HCT116 (cell line): Measurements from ENCODE around the gene ERBB2. TPM values are rescaled to one million over a fixed set of nuclear protein-coding genes. Genes with fewer than 3 reads are reported as not detected.

Experiments used
- ATAC-seq: fragments of 200-7000 bp; cut with Tn5 transposase; 2 replicates; pipeline ENCODE4 v1.9.1; 2020; ENCODE audit warnings: mild to moderate bottlenecking, moderate library complexity
- BruUV-seq: library from RNA; stranded (reverse); fragments of 400-500 nt; replicated peaks from 2 replicates; lab custom pipeline; 2021; lab: Mats Ljungman, UMichigan
- CTCF ChIA-PET: fragments of 300-600 bp; sonication (Branson Sonifier 250); formaldehyde crosslinking; loops from one replicate; lab custom pipeline; 2021; ENCODE audit warnings: antibody characterized with exemption; lab: Charles Lee
- POLR2A ChIA-PET: fragments of 300-600, 350-600 bp; sonication (Branson Sonifier 250); formaldehyde crosslinking; loops from one replicate; lab custom pipeline; 2021; ENCODE audit warnings: antibody characterized with exemption; lab: Charles Lee
- RAD21 ChIA-PET, 2 experiments: fragments of 300-600 bp; sonication (Branson Sonifier 250); formaldehyde crosslinking; loops; one replicate each; lab custom pipeline; 2023; ENCODE audit warnings: low total read pairs in 2 of 2; ENCODE audit not compliant: uncharacterized antibody in 2 of 2, unreplicated experiment in 2 of 2, low non-redundant PET in 1 of 2; lab: Charles Lee
- DNase-seq: peaks from one replicate; pipeline ENCODE4 v3.0.0-alpha.2; 2010; ENCODE audit warnings: low read depth, low spot score
- H2AFZ ChIP-seq: fragments of 200-600 bp; shearing (Covaris generic), sonication (generic); 2 replicates; pipeline ENCODE4 v1.6.1; 2017; ENCODE audit warnings: low read depth, mixed run types, mixed read lengths, antibody characterized with exemption, low read length; ENCODE audit not compliant: poor library complexity, severe bottlenecking
- H3K27ac ChIP-seq: 2 replicates; pipeline ENCODE4 v1.5.1; 2012; ENCODE audit warnings: low read depth, low read length
- H3K27me3 ChIP-seq: fragments of 200-600 bp; sonication (generic); 2 replicates; pipeline ENCODE4 v1.6.1; 2016; ENCODE audit warnings: mixed run types, low read length, mixed read lengths; ENCODE audit not compliant: insufficient read depth
- H3K36me3 ChIP-seq, 2 experiments: fragments of 200-500 bp in 1 of 2; fragments of 200-600 bp in 1 of 2; sonication (Bioruptor generic) in 1 of 2; sonication (generic) in 1 of 2; 2 replicates each; pipeline versions ENCODE4 v1.5.1 to v1.6.1; 2014 to 2016; ENCODE audit warnings: low read length in 2 of 2, inconsistent platforms in 1 of 2, mixed read lengths in 1 of 2, mixed run types in 1 of 2; ENCODE audit not compliant: insufficient read depth in 2 of 2, control insufficient read depth in 1 of 2
- H3K4me1 ChIP-seq, 2 experiments: fragments of 200-600 bp in 1 of 2; sonication (generic) in 1 of 2; 2 replicates each; pipeline versions ENCODE4 v1.5.1 to v1.6.1; 2012 to 2017; ENCODE audit warnings: low read length in 2 of 2, inconsistent platforms in 1 of 2, mild to moderate bottlenecking in 1 of 2, mixed read lengths in 1 of 2, mixed run types in 1 of 2, moderate library complexity in 1 of 2; ENCODE audit not compliant: insufficient read depth in 2 of 2, control insufficient read depth in 1 of 2
- H3K4me2 ChIP-seq: fragments of 200-600 bp; sonication (generic); 2 replicates; pipeline ENCODE4 v1.6.1; 2017; ENCODE audit warnings: mixed run types, low read length, mixed read lengths
- H3K4me3 ChIP-seq, 2 experiments: fragments of 200-600 bp in 1 of 2; sonication (generic) in 1 of 2; replicated peaks in 1 of 2; 2 replicates each; pipeline ENCODE4 v1.5.1; 2011 to 2016; ENCODE audit warnings: low read length in 2 of 2, control low read depth in 1 of 2, low read depth in 1 of 2, mild to moderate bottlenecking in 1 of 2, mixed read lengths in 1 of 2, mixed run types in 1 of 2
- H3K79me2 ChIP-seq: fragments of 200-600 bp; sonication (generic); 2 replicates; pipeline ENCODE4 v1.6.1; 2017; ENCODE audit warnings: mild to moderate bottlenecking, mixed run types, low read length, moderate library complexity, mixed read lengths; ENCODE audit not compliant: insufficient read depth
- H3K9ac ChIP-seq: fragments of 200-600 bp; sonication (generic); 2 replicates; pipeline ENCODE4 v1.6.1; 2016; ENCODE audit warnings: low read length, mixed read lengths
- H3K9me2 ChIP-seq: fragments of 200-600 bp; sonication (generic), shearing (Covaris generic); 2 replicates; pipeline ENCODE4 v1.6.1; 2017; ENCODE audit warnings: mixed run types, mild to moderate bottlenecking, moderate library complexity; ENCODE audit not compliant: insufficient read depth
- H3K9me3 ChIP-seq, 2 experiments: fragments of 200-500 bp in 1 of 2; fragments of 200-600 bp in 1 of 2; sonication (Bioruptor generic) in 1 of 2; sonication (generic) in 1 of 2; 2 replicates each; pipeline ENCODE4 v1.6.1; 2014 to 2017; ENCODE audit warnings: low read length in 2 of 2, mixed read lengths in 2 of 2, inconsistent platforms in 1 of 2, low read depth in 1 of 2, mild to moderate bottlenecking in 1 of 2, mixed run types in 1 of 2, moderate library complexity in 1 of 2; ENCODE audit not compliant: control insufficient read depth in 1 of 2, insufficient read depth in 1 of 2
- H4K20me1 ChIP-seq: fragments of 200-600 bp; sonication (generic), shearing (Covaris generic); 2 replicates; pipeline ENCODE4 v1.6.1; 2017; ENCODE audit warnings: mixed run types, mild to moderate bottlenecking, moderate library complexity; ENCODE audit not compliant: insufficient read depth
- ATF3 ChIP-seq: IDR thresholded peaks from 2 replicates; pipeline ENCODE4 v1.6.1; 2012
- CBX3 ChIP-seq: IDR thresholded peaks from 2 replicates; pipeline ENCODE4 v1.6.1; 2012; ENCODE audit warnings: low read depth
- EGR1 ChIP-seq: IDR thresholded peaks from 2 replicates; pipeline ENCODE4 v1.6.1; 2012; ENCODE audit warnings: low read depth
- ELF1 ChIP-seq: IDR thresholded peaks from 2 replicates; pipeline ENCODE4 v1.6.1; 2012; ENCODE audit warnings: low read depth, borderline replicate concordance
- EZH2 ChIP-seq: fragments of 200-600 bp; sonication (generic); IDR thresholded peaks from 2 replicates; pipeline ENCODE4 v1.6.1; 2017; ENCODE audit warnings: antibody characterized with exemption, mixed run types
- EZH2phosphoT487 ChIP-seq: fragments of 200-600 bp; IDR thresholded peaks from 2 replicates; pipeline ENCODE4 v1.6.1; 2018; ENCODE audit warnings: antibody characterized with exemption, borderline replicate concordance
- FOSL1 ChIP-seq: IDR thresholded peaks from 2 replicates; pipeline ENCODE4 v1.6.1; 2012; ENCODE audit warnings: low read depth
- JUND ChIP-seq: IDR thresholded peaks from 2 replicates; pipeline ENCODE4 v1.6.1; 2012
- MAX ChIP-seq: IDR thresholded peaks from 2 replicates; pipeline ENCODE4 v1.6.1; 2012
- POLR2A ChIP-seq: IDR thresholded peaks from 2 replicates; pipeline ENCODE4 v1.7.0; 2011; ENCODE audit warnings: borderline replicate concordance; ENCODE audit not compliant: insufficient read depth, insufficient read length; ENCODE audit errors: extremely low read depth
- POLR2AphosphoS5 ChIP-seq: IDR thresholded peaks from 2 replicates; pipeline ENCODE4 v1.6.1; 2011; ENCODE audit warnings: mild to moderate bottlenecking, low read depth, low read length, moderate library complexity
- RAD21 ChIP-seq: IDR thresholded peaks from 2 replicates; pipeline ENCODE4 v1.6.1; 2012; ENCODE audit warnings: low read depth, mild to moderate bottlenecking
- REST ChIP-seq: IDR thresholded peaks from 2 replicates; pipeline ENCODE4 v1.6.1; 2012; ENCODE audit warnings: low read depth
- SIN3A ChIP-seq: IDR thresholded peaks from 2 replicates; pipeline ENCODE4 v1.6.1; 2012; ENCODE audit warnings: low read depth
- SP1 ChIP-seq: IDR thresholded peaks from 2 replicates; pipeline ENCODE4 v1.6.1; 2012; ENCODE audit warnings: low read depth
- TCF7L2 ChIP-seq: IDR thresholded peaks from 2 replicates; pipeline ENCODE4 v1.7.0; 2011; ENCODE audit warnings: borderline replicate concordance, inconsistent platforms; ENCODE audit not compliant: insufficient read depth, insufficient read length; ENCODE audit errors: extremely low read depth
- YY1 ChIP-seq: IDR thresholded peaks from 2 replicates; pipeline ENCODE4 v1.6.1; 2011; ENCODE audit warnings: low read length, low read depth, moderate library complexity, mild to moderate bottlenecking; ENCODE audit not compliant: insufficient replicate concordance; ENCODE audit errors: extremely low read depth
- ZFX ChIP-seq: fragments of 450-650 bp; IDR thresholded peaks from 2 replicates; pipeline ENCODE4 v1.6.1; 2017
- ZNF274 ChIP-seq: fragments of 200-500 bp; sonication (Bioruptor generic); IDR thresholded peaks from 2 replicates; pipeline ENCODE4 v1.6.1; 2014; ENCODE audit warnings: mild to moderate bottlenecking, low read depth, low read length, inconsistent platforms
- intact Hi-C: fragments of 100-400 bp; cut with micrococcal nuclease; formaldehyde crosslinking; loops from 2 replicates; pipeline ENCODE4 v1.10.0; 2022
- total RNA-seq: library from RNA; stranded (reverse); gene quantifications from one replicate; pipeline ENCODE4 v1.2.1, GENCODE V29; 2021; ENCODE audit not compliant: unreplicated experiment

ERBB2 gene
- total RNA-seq, 1 experiment from 2014 or later, result 75.8 TPM

GRCh38 chr17:39765175-39765574 is 65.3 kb downstream of the ERBB2 start:
- RAD21 ChIA-PET, result no interaction called here
- TF ChIP-seq SP1 (no peak), ELF1 (no peak), TCF7L2 (no peak), POLR2A (no peak), ZFX (no peak), YY1 (no peak), EZH2 (no peak), CBX3 (no peak)
- TF ChIP-seq, all 23 proteins: peak for 0
- Histone ChIP-seq H3K36me3 (no peaks in the 10 kb centered on the region), H3K27me3 (peaks cover 9% of the 10 kb centered on the region), H3K9me2 (no peaks in the 10 kb centered on the region), H3K9ac (no peak overlapping the region), H3K4me1 (peaks cover 7 to 13% of the 10 kb centered on the region in 2 experiments), H3K27ac (no peak overlapping the region), H2AFZ (no peak overlapping the region), H3K4me3 (no peak overlapping the region), H3K9me3 (no peaks in the 10 kb centered on the region), H3K4me2 (no peak overlapping the region), H3K79me2 (no peaks in the 10 kb centered on the region), H4K20me1 (no peaks in the 10 kb centered on the region)
- BruUV-seq, result no TSS peak
- intact Hi-C loops, result no loop called here
- CTCF ChIA-PET, result no interaction called here
- DNase-seq (no peak), ATAC-seq (no peak)
- POLR2A ChIA-PET, result no interaction called here

GRCh38 chr17:39765766-39766165 is 65.9 kb downstream of the ERBB2 start:
- H3K36me3 ChIP-seq, result no peaks in the 10 kb centered on the region
- intact Hi-C loops, result no loop called here
- no peak overlapping the region for H2AFZ ChIP-seq
- H3K9ac ChIP-seq, result no peak overlapping the region
- no peaks in the 10 kb centered on the region for H4K20me1 ChIP-seq
- no peak overlapping the region for H3K27ac ChIP-seq
- ChIA-PET RAD21 (no interaction called here), POLR2A (no interaction called here), CTCF (no interaction called here)
- TF ChIP-seq CBX3, result no peak
- TF ChIP-seq FOSL1, result no peak
- no peak for TF ChIP-seq RAD21
- no peak for TF ChIP-seq SP1
- TF ChIP-seq MAX, result no peak
- TF ChIP-seq REST, result no peak
- no peak for TF ChIP-seq JUND
- TF ChIP-seq ELF1, result no peak
- TF ChIP-seq TCF7L2, result no peak
- TF ChIP-seq SIN3A, result no peak
- no peak for TF ChIP-seq POLR2AphosphoS5
- TF ChIP-seq EZH2phosphoT487, result no peak
- no peak for TF ChIP-seq EGR1
- no peak for TF ChIP-seq ZNF274
- no peak for TF ChIP-seq ZFX
- TF ChIP-seq ATF3, result no peak
- H3K4me2 ChIP-seq, result no peak overlapping the region
- no TSS peak for BruUV-seq
- no peaks in the 10 kb centered on the region for H3K9me2 ChIP-seq
- peaks cover 9% of the 10 kb centered on the region for H3K27me3 ChIP-seq
- H3K4me1 ChIP-seq, result peaks cover 12 to 19% of the 10 kb centered on the region in 2 experiments
- no peaks in the 10 kb centered on the region for H3K9me3 ChIP-seq
- DNase-seq (no peak), ATAC-seq (no peak)
- H3K4me3 ChIP-seq, result no peak overlapping the region
- H3K79me2 ChIP-seq, result no peaks in the 10 kb centered on the region
